GM12872 (cell line): ENCODE results near the gene CEP128.

Experiments used
- CTCF ChIP-seq: IDR thresholded peaks from 3 replicates; pipeline ENCODE4 v1.5.1; 2011; ENCODE audit warnings: low read depth, mild to moderate bottlenecking, low read length, moderate library complexity; ENCODE audit not compliant: insufficient read depth

Gene CEP128

GRCh38 chr14:80607430-80608190 is 333.9 kb downstream of the CEP128 start:
- no peak for TF ChIP-seq CTCF

GRCh38 chr14:80606347-80606772 is 335.2 kb downstream of the CEP128 start:
- TF ChIP-seq CTCF = no peak

GRCh38 chr14:80605536-80605935 is 336.0 kb downstream of the CEP128 start:
- TF ChIP-seq CTCF = no peak

- no peak for TF ChIP-seq CTCF
Measured at GRCh38 chr14:80602946-80603345, 338.6 kb downstream of the CEP128 start.

GRCh38 chr14:80587096-80587724 is 354.3 kb downstream of the CEP128 start:
- TF ChIP-seq CTCF = peak; percentile 56

- TF ChIP-seq CTCF = no peak
Measured at GRCh38 chr14:80586131-80586530, 355.4 kb downstream of the CEP128 start.

GRCh38 chr14:80585506-80585835 is 356.1 kb downstream of the CEP128 start:
- no peak for TF ChIP-seq CTCF
